ENCODE measurements around the gene KRTAP5-2.
A peak's percentile ranks its signal among the peaks of the same experiment; 100 is the strongest.

- peak in 1 of 3 donors; percentile 89 for TF ChIP-seq CTCF (IDR thresholded peaks at IDR 0.05)
- no peak for TF ChIP-seq POLR2A (IDR thresholded peaks at IDR 0.05)
- no peak for TF ChIP-seq POLR2AphosphoS5 (IDR thresholded peaks at IDR 0.05)
These were observed 23.7 kb downstream of the KRTAP5-2 start for GRCh38 chr11:1574238-1574932.

Data from breast epithelium (tissue), 3 donors.